ENCODE measurements around the gene ADGRG6. TPM values are rescaled to one million over a fixed set of nuclear protein-coding genes. Genes with fewer than 3 reads are reported as not detected.

ADGRG6 gene
- total RNA-seq, 1 experiment from 2014 or later, result 2.5 TPM

DNA sequence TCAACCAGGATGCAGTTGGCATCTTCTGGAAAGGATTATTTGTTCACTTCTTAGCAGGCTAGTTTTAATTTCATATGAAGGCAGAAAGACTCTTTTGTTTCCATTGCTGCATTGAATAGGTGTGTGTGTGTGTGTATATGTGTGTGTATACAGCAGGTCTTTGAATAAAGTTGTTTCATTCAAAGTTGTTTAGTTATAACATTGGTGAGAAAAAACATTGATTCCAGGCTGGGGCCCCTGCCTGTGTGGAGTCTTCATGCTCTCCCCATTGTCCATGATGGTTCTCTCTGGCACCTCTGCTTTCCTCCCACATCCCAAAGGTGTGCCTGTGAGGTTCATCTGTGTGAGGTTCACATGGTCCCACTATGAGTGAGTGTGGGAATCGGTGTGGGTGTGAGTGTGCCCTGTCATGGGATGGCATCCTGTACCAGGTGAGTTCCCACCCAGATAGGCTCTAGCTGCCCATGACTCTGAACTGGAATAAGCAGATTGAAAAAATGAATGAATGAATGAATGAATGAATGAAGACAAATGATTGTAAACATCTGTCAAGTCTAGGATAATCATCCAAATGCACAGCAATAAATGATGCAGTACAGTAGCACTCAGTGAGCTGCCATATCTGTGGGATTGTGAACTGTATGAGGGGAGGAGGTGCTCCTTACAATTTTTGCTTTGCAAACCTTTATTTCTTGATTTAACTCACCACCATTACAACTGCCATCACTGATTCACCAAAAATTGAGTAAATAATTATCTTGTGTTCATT is 156.0 kb downstream of the ADGRG6 start:
- H3K4ac ChIP-seq (ENCODE audit: low read depth, low read length), result no peak overlapping the region
- H2BK120ac ChIP-seq (ENCODE audit: low read depth, low read length, poor library complexity, severe bottlenecking), result no peak overlapping the region
- no peaks in the 10 kb centered on the region for H3K9me3 ChIP-seq (ENCODE audit: control insufficient read depth, low read depth, low read length)
- no peak overlapping the region for H3K23ac ChIP-seq (ENCODE audit: insufficient read length, low read depth, low read length)
- no peak overlapping the region for H3K56ac ChIP-seq (ENCODE audit: insufficient read length, low read depth, low read length)
- H3K4me1 Mint-ChIP-seq, result 0 out of 4 replicates have a peak, but pooled peaks cover 6% of the 10 kb centered on the region in 2 experiments
- H3K9me3 Mint-ChIP-seq, result peaks cover 8 to 12% of the 10 kb centered on the region in 2 experiments; a peak in 4 of 5 replicates
- H4K5ac ChIP-seq (ENCODE audit: insufficient read length, low read depth, low read length), result no peak overlapping the region
- no peak overlapping the region for H2BK12ac ChIP-seq (ENCODE audit: insufficient read length, low read depth, low read length)
- H2AFZ ChIP-seq (ENCODE audit: low read length), result no peak overlapping the region
- H3K23me2 ChIP-seq (ENCODE audit: insufficient read length, low read depth, low read length, poor library complexity, severe bottlenecking), result peaks cover 2% of the 10 kb centered on the region
- no peak overlapping the region for H3K14ac ChIP-seq (ENCODE audit: insufficient read depth, low read length)
- no peaks in the 10 kb centered on the region for H3K27me3 Mint-ChIP-seq (ENCODE audit: low read depth)
- no peaks in the 10 kb centered on the region for H4K20me1 ChIP-seq (ENCODE audit: control insufficient read depth, insufficient read depth, insufficient read length)
- DNase-seq, result no peak
- no peak overlapping the region for H2BK5ac ChIP-seq (ENCODE audit: insufficient read length, low read length)
- WGBS (ENCODE audit: extremely low coverage, insufficient read length, low lambda C conversion rate), result no CpG with 5 or more reads among the region's 1 CpG
- H4K91ac ChIP-seq (ENCODE audit: insufficient read length, low read depth, low read length), result no peak overlapping the region
- no peaks in the 10 kb centered on the region for H3K4me1 ChIP-seq (ENCODE audit: insufficient read depth, low read length)
- H3K4me3 Mint-ChIP-seq, result no peak overlapping the region
- H3K9ac ChIP-seq (ENCODE audit: extremely low read depth, insufficient read length, low read length), result no peak overlapping the region
- peaks cover 2 to 11% (median 4%) of the 10 kb centered on the region in 3 experiments; a peak in 6 of 7 replicates for H3K36me3 Mint-ChIP-seq (ENCODE audit: insufficient read depth in 1 of 3, low read depth in 3 of 3)
- H3K27ac Mint-ChIP-seq, result no peak overlapping the region
- no peak overlapping the region for H3K18ac ChIP-seq (ENCODE audit: insufficient read length, low read depth, low read length)
- H4K8ac ChIP-seq (replicated peaks; ENCODE audit: insufficient read length, low read depth, low read length), result no peak overlapping the region
- TF ChIP-seq, protein P1, sequence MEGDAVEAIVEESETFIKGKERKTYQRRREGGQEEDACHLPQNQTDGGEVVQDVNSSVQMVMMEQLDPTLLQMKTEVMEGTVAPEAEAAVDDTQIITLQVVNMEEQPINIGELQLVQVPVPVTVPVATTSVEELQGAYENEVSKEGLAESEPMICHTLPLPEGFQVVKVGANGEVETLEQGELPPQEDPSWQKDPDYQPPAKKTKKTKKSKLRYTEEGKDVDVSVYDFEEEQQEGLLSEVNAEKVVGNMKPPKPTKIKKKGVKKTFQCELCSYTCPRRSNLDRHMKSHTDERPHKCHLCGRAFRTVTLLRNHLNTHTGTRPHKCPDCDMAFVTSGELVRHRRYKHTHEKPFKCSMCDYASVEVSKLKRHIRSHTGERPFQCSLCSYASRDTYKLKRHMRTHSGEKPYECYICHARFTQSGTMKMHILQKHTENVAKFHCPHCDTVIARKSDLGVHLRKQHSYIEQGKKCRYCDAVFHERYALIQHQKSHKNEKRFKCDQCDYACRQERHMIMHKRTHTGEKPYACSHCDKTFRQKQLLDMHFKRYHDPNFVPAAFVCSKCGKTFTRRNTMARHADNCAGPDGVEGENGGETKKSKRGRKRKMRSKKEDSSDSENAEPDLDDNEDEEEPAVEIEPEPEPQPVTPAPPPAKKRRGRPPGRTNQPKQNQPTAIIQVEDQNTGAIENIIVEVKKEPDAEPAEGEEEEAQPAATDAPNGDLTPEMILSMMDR (conservative IDR thresholded peaks at IDR 0.05), result no peak
- no peak overlapping the region for H2AK5ac ChIP-seq (ENCODE audit: insufficient read length, low read length)
- H3K27me3 ChIP-seq (ENCODE audit: insufficient read depth, low read length), result no peaks in the 10 kb centered on the region
- H3K79me2 ChIP-seq (ENCODE audit: insufficient read depth, low read length), result no peaks in the 10 kb centered on the region
- no peak overlapping the region for H3K4me2 ChIP-seq (ENCODE audit: insufficient read depth, insufficient read length, low read length)
- no peaks in the 10 kb centered on the region for H3K79me1 ChIP-seq (ENCODE audit: insufficient read depth, low read depth, low read length, poor library complexity, severe bottlenecking)
- H3K27ac ChIP-seq (ENCODE audit: insufficient read length, low read depth, low read length), result no peak overlapping the region
- H2BK20ac ChIP-seq (ENCODE audit: low read depth, low read length, poor library complexity, severe bottlenecking), result no peak overlapping the region
- H2BK15ac ChIP-seq (ENCODE audit: low read depth, low read length), result no peak overlapping the region
- no peak overlapping the region for H3T11ph ChIP-seq (ENCODE audit: low read length)
